ENCODE data around the gene TMEM109.

TMEM109 gene

GRCh38 chr11:60964801-60965200 lies 50.8 kb downstream of the TMEM109 start:
- no peak for ATAC-seq
- TF ChIP-seq GLIS3 (CRISPR knock-in tag; IDR thresholded peaks at IDR 0.05) (no peak), ISL1 (CRISPR knock-in tag; IDR thresholded peaks at IDR 0.05) (no peak), ESRRG (CRISPR knock-in tag; IDR thresholded peaks at IDR 0.05) (no peak), RARB (CRISPR knock-in tag; IDR thresholded peaks at IDR 0.05) (no peak), CREB5 (CRISPR knock-in tag; IDR thresholded peaks at IDR 0.05; ENCODE audit: low read depth) (no peak), ZNF70 (CRISPR knock-in tag; IDR thresholded peaks at IDR 0.05) (no peak), SNAI2 (CRISPR knock-in tag; IDR thresholded peaks at IDR 0.05) (no peak), TOX (CRISPR knock-in tag; IDR thresholded peaks at IDR 0.05; ENCODE audit: borderline replicate concordance) (no peak), ZNF565 (CRISPR knock-in tag; conservative IDR thresholded peaks at IDR 0.05; ENCODE audit: low read depth) (no peak), TCF4 (CRISPR knock-in tag; IDR thresholded peaks at IDR 0.05; ENCODE audit: borderline replicate concordance) (no peak), CSDC2 (CRISPR knock-in tag; IDR thresholded peaks at IDR 0.05) (no peak), ZFP30 (CRISPR knock-in tag; IDR thresholded peaks at IDR 0.05) (no peak), ZFP3 (CRISPR knock-in tag; IDR thresholded peaks at IDR 0.05) (no peak)
- TF ChIP-seq, protein P1, sequence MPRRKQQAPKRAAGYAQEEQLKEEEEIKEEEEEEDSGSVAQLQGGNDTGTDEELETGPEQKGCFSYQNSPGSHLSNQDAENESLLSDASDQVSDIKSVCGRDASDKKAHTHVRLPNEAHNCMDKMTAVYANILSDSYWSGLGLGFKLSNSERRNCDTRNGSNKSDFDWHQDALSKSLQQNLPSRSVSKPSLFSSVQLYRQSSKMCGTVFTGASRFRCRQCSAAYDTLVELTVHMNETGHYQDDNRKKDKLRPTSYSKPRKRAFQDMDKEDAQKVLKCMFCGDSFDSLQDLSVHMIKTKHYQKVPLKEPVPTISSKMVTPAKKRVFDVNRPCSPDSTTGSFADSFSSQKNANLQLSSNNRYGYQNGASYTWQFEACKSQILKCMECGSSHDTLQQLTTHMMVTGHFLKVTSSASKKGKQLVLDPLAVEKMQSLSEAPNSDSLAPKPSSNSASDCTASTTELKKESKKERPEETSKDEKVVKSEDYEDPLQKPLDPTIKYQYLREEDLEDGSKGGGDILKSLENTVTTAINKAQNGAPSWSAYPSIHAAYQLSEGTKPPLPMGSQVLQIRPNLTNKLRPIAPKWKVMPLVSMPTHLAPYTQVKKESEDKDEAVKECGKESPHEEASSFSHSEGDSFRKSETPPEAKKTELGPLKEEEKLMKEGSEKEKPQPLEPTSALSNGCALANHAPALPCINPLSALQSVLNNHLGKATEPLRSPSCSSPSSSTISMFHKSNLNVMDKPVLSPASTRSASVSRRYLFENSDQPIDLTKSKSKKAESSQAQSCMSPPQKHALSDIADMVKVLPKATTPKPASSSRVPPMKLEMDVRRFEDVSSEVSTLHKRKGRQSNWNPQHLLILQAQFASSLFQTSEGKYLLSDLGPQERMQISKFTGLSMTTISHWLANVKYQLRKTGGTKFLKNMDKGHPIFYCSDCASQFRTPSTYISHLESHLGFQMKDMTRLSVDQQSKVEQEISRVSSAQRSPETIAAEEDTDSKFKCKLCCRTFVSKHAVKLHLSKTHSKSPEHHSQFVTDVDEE (CRISPR knock-in tag; IDR thresholded peaks at IDR 0.05): no peak
- TF ChIP-seq, protein P2, sequence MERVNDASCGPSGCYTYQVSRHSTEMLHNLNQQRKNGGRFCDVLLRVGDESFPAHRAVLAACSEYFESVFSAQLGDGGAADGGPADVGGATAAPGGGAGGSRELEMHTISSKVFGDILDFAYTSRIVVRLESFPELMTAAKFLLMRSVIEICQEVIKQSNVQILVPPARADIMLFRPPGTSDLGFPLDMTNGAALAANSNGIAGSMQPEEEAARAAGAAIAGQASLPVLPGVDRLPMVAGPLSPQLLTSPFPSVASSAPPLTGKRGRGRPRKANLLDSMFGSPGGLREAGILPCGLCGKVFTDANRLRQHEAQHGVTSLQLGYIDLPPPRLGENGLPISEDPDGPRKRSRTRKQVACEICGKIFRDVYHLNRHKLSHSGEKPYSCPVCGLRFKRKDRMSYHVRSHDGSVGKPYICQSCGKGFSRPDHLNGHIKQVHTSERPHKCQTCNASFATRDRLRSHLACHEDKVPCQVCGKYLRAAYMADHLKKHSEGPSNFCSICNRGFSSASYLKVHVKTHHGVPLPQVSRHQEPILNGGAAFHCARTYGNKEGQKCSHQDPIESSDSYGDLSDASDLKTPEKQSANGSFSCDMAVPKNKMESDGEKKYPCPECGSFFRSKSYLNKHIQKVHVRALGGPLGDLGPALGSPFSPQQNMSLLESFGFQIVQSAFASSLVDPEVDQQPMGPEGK (CRISPR knock-in tag; IDR thresholded peaks at IDR 0.05; ENCODE audit: borderline replicate concordance): no peak

DNA sequence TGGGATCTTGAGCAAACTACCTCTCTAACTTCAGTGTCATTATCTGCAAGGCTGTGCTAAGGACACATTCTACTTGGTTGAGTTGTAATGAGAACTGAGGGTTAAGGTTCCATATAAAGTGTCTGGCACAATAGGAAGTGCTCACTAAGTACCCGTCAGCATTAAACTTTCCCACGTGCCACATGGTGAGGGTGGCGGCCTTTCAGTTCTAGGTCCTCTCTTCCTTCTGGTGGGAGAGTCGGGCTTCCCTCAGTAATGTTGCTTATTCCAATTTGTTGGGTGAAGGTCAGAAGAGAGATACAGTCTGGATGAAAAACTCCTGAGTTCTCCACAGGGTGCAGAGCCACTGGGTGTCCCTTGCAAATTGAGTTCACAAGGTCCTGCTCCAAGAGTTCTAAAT lies 52.9 kb downstream of the TMEM109 start:
- TF ChIP-seq, protein P2 (CRISPR knock-in tag; IDR thresholded peaks at IDR 0.05; ENCODE audit: borderline replicate concordance): no peak
- no peak for ATAC-seq

DNA sequence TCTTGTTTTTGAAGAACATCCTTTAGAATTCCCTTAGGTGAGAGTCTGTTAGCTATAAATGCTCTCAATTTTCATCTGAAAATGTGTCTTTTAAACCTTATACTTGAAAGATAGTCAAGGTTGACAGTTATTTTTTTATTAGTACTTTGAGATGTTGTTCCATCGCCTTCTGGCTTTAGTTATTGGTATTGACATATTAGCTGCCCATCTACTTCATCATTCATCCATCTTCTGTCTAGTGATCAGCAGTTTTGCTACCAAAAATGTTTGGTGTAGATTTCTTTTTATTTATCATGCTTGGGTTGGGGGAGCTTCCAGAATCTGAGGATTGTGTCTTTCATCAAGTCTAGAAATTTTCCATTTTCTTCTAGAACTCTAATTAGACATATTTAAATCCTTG lies 54.3 kb downstream of the TMEM109 start:
- no peak for ATAC-seq
- TF ChIP-seq OSR1 (CRISPR knock-in tag; IDR thresholded peaks at IDR 0.05) (no peak), ZC3H10 (CRISPR knock-in tag; IDR thresholded peaks at IDR 0.05) (no peak)

GRCh38 chr11:60970369-60970774 lies 56.4 kb downstream of the TMEM109 start:
- TF ChIP-seq CREB5 (CRISPR knock-in tag; IDR thresholded peaks at IDR 0.05; ENCODE audit: low read depth) (no peak), CSDC2 (CRISPR knock-in tag; IDR thresholded peaks at IDR 0.05) (no peak), SNAI2 (CRISPR knock-in tag; IDR thresholded peaks at IDR 0.05) (no peak), ZNF70 (CRISPR knock-in tag; IDR thresholded peaks at IDR 0.05) (no peak), ARNTL (CRISPR knock-in tag; IDR thresholded peaks at IDR 0.05; ENCODE audit: borderline replicate concordance, low read depth) (no peak), ZC3H10 (CRISPR knock-in tag; IDR thresholded peaks at IDR 0.05) (no peak), ZNF565 (CRISPR knock-in tag; conservative IDR thresholded peaks at IDR 0.05; ENCODE audit: low read depth) (no peak)
- TF ChIP-seq, protein P3, sequence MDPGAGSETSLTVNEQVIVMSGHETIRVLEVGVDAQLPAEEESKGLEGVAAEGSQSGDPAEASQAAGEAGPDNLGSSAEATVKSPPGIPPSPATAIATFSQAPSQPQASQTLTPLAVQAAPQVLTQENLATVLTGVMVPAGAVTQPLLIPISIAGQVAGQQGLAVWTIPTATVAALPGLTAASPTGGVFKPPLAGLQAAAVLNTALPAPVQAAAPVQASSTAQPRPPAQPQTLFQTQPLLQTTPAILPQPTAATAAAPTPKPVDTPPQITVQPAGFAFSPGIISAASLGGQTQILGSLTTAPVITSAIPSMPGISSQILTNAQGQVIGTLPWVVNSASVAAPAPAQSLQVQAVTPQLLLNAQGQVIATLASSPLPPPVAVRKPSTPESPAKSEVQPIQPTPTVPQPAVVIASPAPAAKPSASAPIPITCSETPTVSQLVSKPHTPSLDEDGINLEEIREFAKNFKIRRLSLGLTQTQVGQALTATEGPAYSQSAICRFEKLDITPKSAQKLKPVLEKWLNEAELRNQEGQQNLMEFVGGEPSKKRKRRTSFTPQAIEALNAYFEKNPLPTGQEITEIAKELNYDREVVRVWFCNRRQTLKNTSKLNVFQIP (CRISPR knock-in tag; IDR thresholded peaks at IDR 0.05; ENCODE audit: borderline replicate concordance, low read depth): no peak
- TF ChIP-seq, protein P1 (CRISPR knock-in tag; IDR thresholded peaks at IDR 0.05): no peak
- ATAC-seq: peak; percentile 90

Measured in SK-N-SH treated with all-trans-retinoic acid at 6 μM for 48 hours (cell line).